Naive thymus-derived CD8-positive, alpha-beta T cell (primary cell): ENCODE data around the gene SPATA16. TPM values are rescaled to one million over a fixed set of nuclear protein-coding genes. Genes with fewer than 3 reads are reported as not detected.
"Not testable (repeated sequence)": the region's sequence is repeated elsewhere in the genome, so short reads cannot be mapped to it uniquely, and the experiment has no call there.

ENCODE experiments used
- ATAC-seq, 2 donors: fragments of 150-1000 bp; cut with Tn5 transposase in 1 of 2; sonication (Bioruptor Pico), chemical (Tn5 transposase) in 1 of 2; 1 replicate in 1 of 2; 2 replicates in 1 of 2; pipeline ENCODE4 v1.10.0; 2021; ENCODE audit warnings: mild to moderate bottlenecking in 2 of 2, moderate library complexity in 2 of 2
- POLR2A ChIA-PET: fragments of 350-600 bp; sonication (Branson Sonifier 250); formaldehyde crosslinking; loops from one replicate; lab custom pipeline; 2021; ENCODE audit warnings: antibody characterized with exemption; lab: Charles Lee
- DNase-seq, 10 donors: peaks; one replicate each; pipeline versions ENCODE4 v3.0.0 to v3.0.0-alpha.2; 2020 to 2022
- H3K27ac Mint-ChIP-seq, 10 donors: one replicate each; pipeline ENCODE4 v1.8.0; 2020 to 2022; ENCODE audit warnings: mild to moderate bottlenecking in 10 of 10, mixed read lengths in 10 of 10, moderate library complexity in 4 of 10, inconsistent platforms in 1 of 10
- H3K27me3 Mint-ChIP-seq, 5 donors: one replicate each; pipeline ENCODE4 v1.8.0; 2021 to 2022; ENCODE audit warnings: mixed read lengths in 5 of 5
- H3K36me3 Mint-ChIP-seq, 3 donors: one replicate each; pipeline ENCODE4 v1.8.0; 2020 to 2022; ENCODE audit warnings: mixed read lengths in 3 of 3, mild to moderate bottlenecking in 2 of 3, inconsistent platforms in 1 of 3
- H3K4me1 Mint-ChIP-seq, 4 donors: one replicate each; pipeline ENCODE4 v1.8.0; 2021 to 2022; ENCODE audit warnings: mixed read lengths in 4 of 4
- H3K4me3 Mint-ChIP-seq, 10 donors: one replicate each; pipeline ENCODE4 v1.8.0; 2020 to 2022; ENCODE audit warnings: mild to moderate bottlenecking in 10 of 10, mixed read lengths in 10 of 10, moderate library complexity in 6 of 10, inconsistent platforms in 1 of 10
- H3K9me3 Mint-ChIP-seq, 9 donors: one replicate each; pipeline ENCODE4 v1.8.0; 2020 to 2022; ENCODE audit warnings: mixed read lengths in 9 of 9, mild to moderate bottlenecking in 3 of 9, inconsistent platforms in 1 of 9, moderate library complexity in 1 of 9
- polyA plus RNA-seq, 3 donors: library from polyadenylated mRNA; unstranded; fragments of 300-500 nt; fragmentation: Illumina TruSeq; gene quantifications; one replicate each; pipeline ENCODE4 v1.2.3, GENCODE V29; 2021
- total RNA-seq, 8 experiments: library from RNA in 2 of 8; stranded (reverse) in 2 of 8; gene quantifications; one replicate each; pipeline ENCODE4 v1.2.3 and lab custom pipeline; 2021 to 2026

Gene SPATA16
- total and polyA plus RNA-seq, 5 experiments from 2014 or later, result not detected

GRCh38 chr3:172987273-172987672, 153.8 kb downstream of the SPATA16 start:
- H3K27ac Mint-ChIP-seq, result no peak overlapping the region
- no peak overlapping the region for H3K4me3 Mint-ChIP-seq
- POLR2A ChIA-PET, result no interaction called here
- H3K36me3 Mint-ChIP-seq, result no peaks in the 10 kb centered on the region
- H3K9me3 Mint-ChIP-seq, result peaks cover 0 to 3% (median 0%) of the 10 kb centered on the region in 9 donors
- no peaks in the 10 kb centered on the region for H3K4me1 Mint-ChIP-seq
- H3K27me3 Mint-ChIP-seq, result peaks cover 0 to 7% (median 3%) of the 10 kb centered on the region in 5 donors
- ATAC-seq (no peak), DNase-seq (no peak)

DNA sequence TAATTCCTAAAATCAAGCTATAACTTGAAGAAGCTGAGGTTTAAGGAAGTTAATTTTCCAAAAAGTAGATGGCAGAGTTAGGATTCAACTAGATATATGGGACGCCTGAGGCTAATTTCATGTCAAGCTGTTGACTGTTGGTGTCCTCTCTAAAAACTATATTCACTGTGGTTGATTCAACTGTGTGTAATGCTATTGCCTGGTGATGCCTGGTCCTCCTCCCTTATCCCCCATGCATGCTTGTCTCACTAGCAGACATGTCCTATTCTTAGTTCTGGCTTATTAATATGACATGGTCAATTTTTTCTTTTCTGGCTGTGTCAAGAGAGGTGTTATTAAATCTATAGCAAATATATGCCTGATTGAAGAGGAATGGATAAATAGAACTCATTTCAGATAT, 156.1 kb downstream of the SPATA16 start:
- Mint-ChIP-seq H3K27me3 (peaks cover 0 to 10% (median 3%) of the 10 kb centered on the region in 5 donors), H3K27ac (no peak overlapping the region), H3K4me1 (no peaks in the 10 kb centered on the region), H3K36me3 (no peaks in the 10 kb centered on the region), H3K9me3 (peaks cover 0 to 14% (median 2%) of the 10 kb centered on the region in 9 donors), H3K4me3 (no peak overlapping the region)
- ATAC-seq, result no peak
- no peak for DNase-seq
- POLR2A ChIA-PET, result no interaction called here

DNA sequence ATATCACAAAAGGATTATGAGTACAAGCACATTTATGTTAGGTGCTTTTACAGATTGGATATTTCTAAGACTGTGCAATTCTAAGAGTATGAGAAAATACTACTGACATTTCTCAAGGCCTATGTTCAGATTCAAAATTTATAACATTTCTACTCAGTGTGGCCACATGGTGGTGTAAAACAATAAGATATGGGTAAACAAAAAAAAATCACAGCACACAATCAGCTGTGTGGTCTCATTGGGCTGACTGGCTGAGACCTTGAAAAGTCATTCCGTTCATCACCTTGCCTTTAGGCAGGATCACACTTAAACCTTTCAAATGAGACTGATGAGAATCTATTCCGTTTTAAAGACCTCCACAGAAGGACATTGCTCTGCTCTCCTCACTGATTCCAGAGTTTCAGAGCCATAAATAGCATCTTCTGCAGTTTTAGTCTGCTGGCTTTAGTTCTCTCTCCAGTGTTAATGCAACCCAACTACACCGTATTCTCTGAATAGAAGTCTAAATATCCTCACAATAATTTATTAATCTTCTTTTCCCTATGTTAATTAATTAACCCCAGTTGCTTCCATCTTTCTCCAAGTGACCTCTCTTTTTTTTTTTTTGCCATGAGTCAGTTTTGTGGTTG, 158.2 kb downstream of the SPATA16 start:
- ATAC-seq, result no peak
- H3K4me1 Mint-ChIP-seq, result no peaks in the 10 kb centered on the region
- H3K27ac Mint-ChIP-seq, result no peak overlapping the region
- H3K9me3 Mint-ChIP-seq, result peaks cover 0 to 14% (median 2%) of the 10 kb centered on the region in 9 donors
- no peaks in the 10 kb centered on the region for H3K36me3 Mint-ChIP-seq
- H3K27me3 Mint-ChIP-seq, result peaks cover 0 to 10% (median 3%) of the 10 kb centered on the region in 5 donors
- no peak for DNase-seq
- POLR2A ChIA-PET, result no interaction called here
- no peak overlapping the region for H3K4me3 Mint-ChIP-seq

GRCh38 chr3:172981407-172981983, 159.5 kb downstream of the SPATA16 start:
- ATAC-seq, result no peak
- peaks cover 0 to 14% (median 2%) of the 10 kb centered on the region in 9 donors for H3K9me3 Mint-ChIP-seq
- no peak overlapping the region for H3K4me3 Mint-ChIP-seq

GRCh38 chr3:172980849-172981248, 160.2 kb downstream of the SPATA16 start:
- no peaks in the 10 kb centered on the region for H3K36me3 Mint-ChIP-seq
- peaks cover 0 to 14% (median 0%) of the 10 kb centered on the region in 9 donors for H3K9me3 Mint-ChIP-seq
- no peak overlapping the region for H3K4me3 Mint-ChIP-seq
- DNase-seq (no peak), ATAC-seq (no peak)
- H3K27ac Mint-ChIP-seq, result no peak overlapping the region
- peaks cover 0 to 5% (median 3%) of the 10 kb centered on the region in 5 donors for H3K27me3 Mint-ChIP-seq
- no peaks in the 10 kb centered on the region for H3K4me1 Mint-ChIP-seq
- POLR2A ChIA-PET, result no interaction called here

More at GRCh38 chr3:172981407-172981983, 159.5 kb downstream of the SPATA16 start:
- peaks cover 0 to 5% (median 3%) of the 10 kb centered on the region in 5 donors for H3K27me3 Mint-ChIP-seq
- DNase-seq, result no peak
- no peak overlapping the region for H3K27ac Mint-ChIP-seq
- H3K4me1 Mint-ChIP-seq, result no peaks in the 10 kb centered on the region
- POLR2A ChIA-PET, result no interaction called here
- H3K36me3 Mint-ChIP-seq, result no peaks in the 10 kb centered on the region

DNA sequence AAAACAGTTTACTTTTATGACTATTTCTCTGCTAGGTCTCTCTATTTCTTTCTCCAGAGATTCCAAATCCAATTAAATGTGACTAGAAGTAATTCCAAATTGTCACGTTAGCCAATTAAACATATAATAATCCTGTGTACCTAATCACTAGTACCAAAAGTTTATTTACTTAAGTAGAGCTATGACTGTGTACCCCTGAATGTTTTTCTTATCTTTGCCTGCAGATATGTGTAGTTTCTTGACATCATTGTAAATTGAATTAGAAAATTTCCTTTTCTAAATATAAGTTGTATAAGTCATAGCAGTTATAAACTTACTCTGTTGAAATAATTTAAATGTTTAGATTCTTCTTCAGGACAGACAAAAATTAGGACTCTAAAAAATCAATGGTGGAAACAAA, 163.3 kb downstream of the SPATA16 start:
- Mint-ChIP-seq H3K4me3 (no peak overlapping the region), H3K36me3 (no peaks in the 10 kb centered on the region), H3K4me1 (no peaks in the 10 kb centered on the region), H3K27me3 (peaks cover 0 to 3% (median 0%) of the 10 kb centered on the region in 5 donors), H3K27ac (no peak overlapping the region), H3K9me3 (peaks cover 0 to 14% (median 0%) of the 10 kb centered on the region in 9 donors)
- POLR2A ChIA-PET, result no interaction called here
- ATAC-seq, result no peak
- DNase-seq, result no peak

DNA sequence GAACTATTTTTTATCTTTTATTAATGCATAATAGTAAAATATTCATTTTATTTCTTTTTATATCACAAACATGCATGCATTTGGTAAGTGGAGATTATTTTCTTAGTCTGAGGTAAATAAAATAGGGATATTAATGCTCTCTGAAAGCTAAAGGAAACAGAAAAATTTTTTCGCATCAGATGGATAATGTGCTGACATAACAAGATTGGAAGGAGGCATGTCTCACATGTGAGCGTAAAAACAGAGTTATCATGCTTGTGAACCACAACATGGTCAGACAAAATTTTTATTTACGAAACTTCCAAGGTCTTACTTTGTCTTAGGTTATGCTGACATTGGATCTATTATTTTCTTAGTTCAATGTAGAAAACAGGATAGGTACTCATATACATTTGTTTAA, 166.1 kb downstream of the SPATA16 start:
- Mint-ChIP-seq H3K4me1 (no peaks in the 10 kb centered on the region), H3K9me3 (peaks cover 0 to 8% (median 0%) of the 10 kb centered on the region in 9 donors), H3K27ac (no peak overlapping the region), H3K27me3 (peaks cover 0 to 2% (median 0%) of the 10 kb centered on the region in 5 donors), H3K4me3 (no peak overlapping the region), H3K36me3 (no peaks in the 10 kb centered on the region)
- ATAC-seq (no peak), DNase-seq (no peak)
- POLR2A ChIA-PET, result no interaction called here

- Mint-ChIP-seq H3K27me3 (peaks cover 0 to 2% (median 0%) of the 10 kb centered on the region in 5 donors), H3K36me3 (no peaks in the 10 kb centered on the region), H3K4me1 (no peaks in the 10 kb centered on the region), H3K27ac (no peak overlapping the region), H3K4me3 (no peak overlapping the region), H3K9me3 (peaks cover 0 to 8% (median 0%) of the 10 kb centered on the region in 9 donors)
- DNase-seq, result no peak
- ATAC-seq, result no peak
- POLR2A ChIA-PET, result no interaction called here
These were observed 167.2 kb downstream of the SPATA16 start for GRCh38 chr3:172973799-172974198.

DNA sequence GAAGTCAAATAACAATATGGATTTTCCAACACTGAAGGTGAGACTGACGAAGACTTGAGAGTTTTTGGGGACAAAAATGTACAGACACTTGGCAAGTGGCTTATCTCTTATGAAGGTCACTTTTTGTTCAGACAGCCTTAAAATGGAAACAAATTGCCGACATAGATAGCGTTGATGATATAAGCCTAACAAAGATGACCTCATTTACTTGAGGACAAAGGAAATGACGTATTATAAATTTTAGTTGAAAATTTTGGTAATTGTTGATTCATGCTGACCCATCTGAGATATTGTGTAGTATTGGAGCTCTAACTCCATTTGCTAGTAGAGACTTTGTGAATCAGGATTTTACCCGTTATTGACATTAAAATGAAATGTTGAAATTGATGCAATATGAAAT, 168.3 kb downstream of the SPATA16 start:
- ATAC-seq (no peak), DNase-seq (no peak)
- peaks cover 0 to 2% (median 0%) of the 10 kb centered on the region in 5 donors for H3K27me3 Mint-ChIP-seq
- POLR2A ChIA-PET, result no interaction called here
- no peaks in the 10 kb centered on the region for H3K4me1 Mint-ChIP-seq
- H3K36me3 Mint-ChIP-seq, result no peaks in the 10 kb centered on the region
- no peak overlapping the region for H3K4me3 Mint-ChIP-seq
- no peak overlapping the region for H3K27ac Mint-ChIP-seq
- peaks cover 0 to 8% (median 0%) of the 10 kb centered on the region in 9 donors for H3K9me3 Mint-ChIP-seq

GRCh38 chr3:172972067-172972466, 169.0 kb downstream of the SPATA16 start:
- Mint-ChIP-seq H3K36me3 (no peaks in the 10 kb centered on the region), H3K9me3 (peaks cover 0 to 8% (median 0%) of the 10 kb centered on the region in 9 donors), H3K27ac (no peak overlapping the region), H3K4me3 (no peak overlapping the region), H3K4me1 (no peaks in the 10 kb centered on the region), H3K27me3 (peaks cover 0 to 2% (median 0%) of the 10 kb centered on the region in 5 donors)
- ATAC-seq, result no peak
- no peak for DNase-seq
- POLR2A ChIA-PET, result no interaction called here

DNA sequence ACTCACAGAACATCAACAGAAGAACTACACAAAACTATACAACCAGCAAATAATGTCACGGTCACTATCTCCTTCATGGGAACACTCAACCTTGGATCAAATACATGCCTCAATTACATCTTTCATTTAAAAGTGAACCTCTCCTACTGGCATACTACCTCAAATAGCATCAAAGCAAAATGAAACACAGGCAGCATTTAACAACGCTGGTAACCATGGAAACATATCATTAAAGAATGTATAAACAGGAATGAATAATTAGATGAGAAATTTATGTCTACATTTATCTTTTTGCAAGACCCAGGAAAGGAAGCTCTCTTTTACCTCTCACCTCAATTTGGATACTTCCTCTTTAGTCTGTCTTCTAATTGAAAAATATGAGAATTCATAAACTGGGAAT, 172.4 kb downstream of the SPATA16 start:
- POLR2A ChIA-PET, result no interaction called here
- Mint-ChIP-seq H3K36me3 (no peaks in the 10 kb centered on the region), H3K27ac (no peak overlapping the region)

DNA sequence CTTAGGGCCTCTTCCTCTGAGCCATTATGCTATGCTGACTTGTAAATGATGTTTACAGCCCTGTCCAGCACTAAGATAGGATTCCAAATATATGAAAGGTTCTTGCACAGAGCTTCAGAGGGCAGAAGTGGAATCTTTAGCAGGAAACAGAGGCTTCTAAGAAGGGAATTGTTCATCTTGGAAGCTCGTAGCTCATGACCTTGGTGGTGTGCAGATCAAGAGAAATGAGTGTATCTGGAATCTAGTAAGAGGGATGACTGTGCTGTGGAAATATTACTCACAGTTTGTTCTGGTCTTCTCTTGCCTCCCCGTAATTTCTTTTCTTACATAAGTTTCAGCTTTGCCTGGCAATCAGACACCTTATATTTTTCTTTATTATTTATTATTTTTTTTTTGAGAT, 175.8 kb downstream of the SPATA16 start:
- no peaks in the 10 kb centered on the region for H3K27me3 Mint-ChIP-seq
- POLR2A ChIA-PET, result no interaction called here
- no peak overlapping the region for H3K4me3 Mint-ChIP-seq
- no peak for DNase-seq
- no peaks in the 10 kb centered on the region for H3K4me1 Mint-ChIP-seq
- no peaks in the 10 kb centered on the region for H3K36me3 Mint-ChIP-seq
- H3K9me3 Mint-ChIP-seq, result peaks cover 0 to 2% (median 0%) of the 10 kb centered on the region in 9 donors
- no peak for ATAC-seq
- H3K27ac Mint-ChIP-seq, result no peak overlapping the region

More for the DNA sequence above, 172.4 kb downstream of the SPATA16 start:
- DNase-seq (no peak), ATAC-seq (no peak)
- H3K9me3 Mint-ChIP-seq, result peaks cover 0 to 3% (median 0%) of the 10 kb centered on the region in 9 donors
- H3K27me3 Mint-ChIP-seq, result no peaks in the 10 kb centered on the region
- no peaks in the 10 kb centered on the region for H3K4me1 Mint-ChIP-seq
- H3K4me3 Mint-ChIP-seq, result no peak overlapping the region

DNA sequence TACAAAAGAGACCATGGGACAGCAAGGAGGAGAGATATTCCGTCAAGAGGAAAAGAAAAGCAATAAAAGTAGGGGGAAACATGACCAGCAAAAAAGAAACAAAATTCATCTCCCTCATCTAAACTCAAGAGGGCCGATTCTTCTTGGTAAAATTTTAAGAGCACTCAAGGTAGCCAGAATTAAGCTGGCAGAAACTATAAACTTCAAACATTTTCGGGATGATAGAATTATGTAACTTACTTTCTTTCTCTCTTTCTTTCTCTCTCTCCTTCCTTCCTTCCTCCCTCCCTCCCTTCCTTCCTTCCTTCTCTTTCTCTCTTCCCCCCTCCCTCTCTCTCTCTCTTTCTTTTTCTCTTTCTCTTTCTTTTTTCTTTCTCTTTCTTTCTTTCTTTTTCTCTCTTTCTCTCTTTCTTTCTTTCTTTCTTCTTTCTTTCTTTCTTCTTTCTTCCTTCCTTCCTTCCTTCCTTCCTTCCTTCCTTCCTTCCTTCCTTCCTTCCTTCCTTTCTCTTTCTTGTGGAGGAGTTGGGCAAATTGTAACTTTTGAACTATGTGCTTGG, 180.3 kb downstream of the SPATA16 start:
- ATAC-seq, H3K27me3 Mint-ChIP-seq, H3K36me3 Mint-ChIP-seq, POLR2A ChIA-PET, H3K9me3 Mint-ChIP-seq, H3K27ac Mint-ChIP-seq, H3K4me1 Mint-ChIP-seq, H3K4me3 Mint-ChIP-seq, DNase-seq: not testable (repeated sequence)
